NK-92 (cell line): ENCODE measurements around the gene RUNDC1.
"Not testable (repeated sequence)": the region's sequence is repeated elsewhere in the genome, so short reads cannot be mapped to it uniquely, and the experiment has no call there.

ENCODE experiments used
- DNase-seq: peaks from one replicate; lab custom pipeline; 2025; ENCODE audit not compliant: unreplicated experiment; lab: John Stamatoyannopoulos, UW

RUNDC1 gene

GRCh38 chr17:42989726-42990652 is 9.6 kb downstream of the RUNDC1 start:
- DNase-seq, result no peak

GRCh38 chr17:42991471-42991870 is 11.1 kb downstream of the RUNDC1 start:
- DNase-seq, result no peak

GRCh38 chr17:42992872-42993271 is 12.5 kb downstream of the RUNDC1 start:
- DNase-seq, result no peak

GRCh38 chr17:42993913-42994312 is 13.5 kb downstream of the RUNDC1 start:
- DNase-seq, result not testable (repeated sequence)

- no peak for DNase-seq
These were observed 17.1 kb downstream of the RUNDC1 start for GRCh38 chr17:42997390-42997983.

GRCh38 chr17:42997984-42998938 is 17.9 kb downstream of the RUNDC1 start, which contains the start of gene RPL27:
TSS of gene RPL27 (plus strand) at chr17:42998419. CDS start at chr17:42998751, 332 bp downstream.
- DNase-seq, result peak; percentile 91

GRCh38 chr17:42999003-42999525 is 18.7 kb downstream of the RUNDC1 start:
- DNase-seq, result no peak

- not testable (repeated sequence) for DNase-seq
These were observed 20.5 kb downstream of the RUNDC1 start for GRCh38 chr17:43000894-43001293.

- DNase-seq, result no peak
These were observed 23.3 kb downstream of the RUNDC1 start for GRCh38 chr17:43003542-43004172.

- DNase-seq, result no peak
These were observed 26.5 kb downstream of the RUNDC1 start, which contains the start of gene IFI35 for GRCh38 chr17:43006639-43007551. TSS of gene IFI35 (plus strand) at chr17:43006784. CDS start at chr17:43006948, 164 bp downstream.

- no peak for DNase-seq
These were observed 30.4 kb downstream of the RUNDC1 start for GRCh38 chr17:43010667-43011308.

- DNase-seq, result no peak
These were observed 31.5 kb downstream of the RUNDC1 start for GRCh38 chr17:43011728-43012472.

GRCh38 chr17:43013296-43013695 is 32.9 kb downstream of the RUNDC1 start:
- no peak for DNase-seq

GRCh38 chr17:43014020-43014648 is 33.8 kb downstream of the RUNDC1 start:
- no peak for DNase-seq

- no peak for DNase-seq
These were observed 34.5 kb downstream of the RUNDC1 start for GRCh38 chr17:43014649-43015542.

- DNase-seq, result no peak
These were observed 35.2 kb downstream of the RUNDC1 start for GRCh38 chr17:43015579-43015978.

GRCh38 chr17:43016216-43016615 is 35.9 kb downstream of the RUNDC1 start:
- DNase-seq, result no peak
